Measurements from ENCODE around the gene DENND1A. TPM values are rescaled to one million over a fixed set of nuclear protein-coding genes. Genes with fewer than 3 reads are reported as not detected.
"Not testable (repeated sequence)": the region's sequence is repeated elsewhere in the genome, so short reads cannot be mapped to it uniquely, and the experiment has no call there.

The DENND1A gene
- total RNA-seq (100 to 1,000 TPM in 1 of 5 donors, 10 to 100 TPM in 4; 20.0 to 109 (median 30.9) TPM), polyA plus RNA-seq (1 to 10 TPM; 4.4 to 8.7 (median 6.6) TPM)
- long read RNA-seq, donor 1: 0 reads
- long read RNA-seq, donor 2, full-length matches to known transcripts: 1 of 1 reads
- long read RNA-seq, donor 2, partial matches to known transcripts: 0 of 1 reads
- long read RNA-seq, donor 2, other reads (novel, unspliced or antisense): 0 of 1 reads
- long read RNA-seq, donor 3: 0 reads
- long read RNA-seq, donor 4: 0 reads
- long read RNA-seq, donor 5, full-length matches to known transcripts: 1 of 11 reads
- long read RNA-seq, donor 5, partial matches to known transcripts: 10 of 11 reads
- long read RNA-seq, donor 5, other reads (novel, unspliced or antisense): 0 of 11 reads
- long read RNA-seq, donor 6, full-length matches to known transcripts: 3 of 3 reads
- long read RNA-seq, donor 6, partial matches to known transcripts: 0 of 3 reads
- long read RNA-seq, donor 6, other reads (novel, unspliced or antisense): 0 of 3 reads
- long read RNA-seq, donor 7, full-length matches to known transcripts: 1 of 1 reads
- long read RNA-seq, donor 7, partial matches to known transcripts: 0 of 1 reads
- long read RNA-seq, donor 7, other reads (novel, unspliced or antisense): 0 of 1 reads
- long read RNA-seq, donor 8: 0 reads
- long read RNA-seq, donor 9: 0 reads
- long read RNA-seq, donor 10: 0 reads

DNA sequence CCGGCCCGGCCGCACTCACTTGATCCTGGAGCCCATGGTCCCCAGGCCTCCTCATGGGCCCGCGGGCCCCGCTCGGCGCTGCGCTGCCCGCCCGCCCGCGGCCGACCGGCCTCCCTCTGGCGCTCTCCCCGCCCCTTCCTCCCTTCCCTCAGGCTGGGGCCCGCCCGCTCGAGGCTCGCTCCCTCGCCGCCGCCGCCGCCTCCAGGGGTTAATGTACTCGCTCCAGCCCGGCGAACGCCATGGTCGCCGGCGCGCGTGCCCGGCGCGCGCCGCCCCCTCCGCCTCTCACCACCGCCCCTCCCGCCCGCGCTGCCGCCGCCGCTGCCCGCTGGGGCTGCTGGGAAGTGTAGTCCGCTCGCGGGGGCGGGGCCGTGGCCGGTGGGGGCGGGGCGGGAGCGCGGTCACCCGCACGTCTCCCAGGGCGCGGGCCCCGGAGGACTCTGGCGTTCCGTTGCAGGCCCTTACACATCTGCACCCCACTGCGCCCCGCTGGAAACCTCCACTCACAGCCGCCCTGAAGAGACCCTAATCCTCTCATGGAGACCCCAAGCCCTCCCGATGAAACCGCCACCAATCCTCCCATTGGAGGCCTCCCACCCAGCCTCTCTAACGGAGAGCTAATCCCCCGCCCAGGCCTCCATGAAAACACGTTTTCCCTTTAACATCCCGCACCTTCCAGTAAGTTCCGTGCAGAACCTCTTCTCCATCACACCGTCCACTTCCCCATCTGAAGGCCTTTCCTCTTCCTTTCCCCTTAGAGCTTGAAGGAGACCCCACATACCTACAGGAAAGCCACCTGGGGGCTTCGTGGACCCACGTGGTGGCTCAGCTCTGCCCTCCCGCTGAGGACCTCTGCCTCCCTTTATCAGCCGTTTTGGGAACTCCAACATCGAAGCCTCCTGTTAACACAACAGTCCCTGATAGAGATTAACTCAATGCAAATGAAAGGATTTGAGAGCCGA is at the start of gene DENND1A:
Gene DENND1A (minus strand): TSS at position 257 of the 962 bp plus-strand sequence. CDS start 221 bp downstream, at position 36.
- 6 to 28% (median 11%) methylated on average over 17 to 83 of the region's 83 CpGs for WGBS, 5 donors
- no peaks in the 10 kb centered on the region for H3K36me3 ChIP-seq
- H3K27ac ChIP-seq: peak within 1 kb of the TSS; percentile 67 to 85 (median 74)
- peak within 1 kb of the TSS; percentile 67 to 81 (median 72) for H3K4me3 ChIP-seq
- TF ChIP-seq CTCF (IDR thresholded peaks at IDR 0.05): no peak
- TF ChIP-seq POLR2A (IDR thresholded peaks at IDR 0.05): no peak
- no peak for TF ChIP-seq EP300 (IDR thresholded peaks at IDR 0.05)
- peak; percentile 12 to 69 (median 61) for TF ChIP-seq POLR2AphosphoS5 (IDR thresholded peaks at IDR 0.05)
- H3K9me3 ChIP-seq: no peaks in the 10 kb centered on the region
- DNase-seq: peak; percentile 94 to 97
- intact Hi-C loops (cut with DNase I; ENCODE audit: low total_unique reads): no loop called here
- no peaks in the 10 kb centered on the region for H3K27me3 ChIP-seq
- H3K4me1 ChIP-seq: peaks cover 15 to 55% (median 33%) of the 10 kb centered on the region in 4 donors

DNA sequence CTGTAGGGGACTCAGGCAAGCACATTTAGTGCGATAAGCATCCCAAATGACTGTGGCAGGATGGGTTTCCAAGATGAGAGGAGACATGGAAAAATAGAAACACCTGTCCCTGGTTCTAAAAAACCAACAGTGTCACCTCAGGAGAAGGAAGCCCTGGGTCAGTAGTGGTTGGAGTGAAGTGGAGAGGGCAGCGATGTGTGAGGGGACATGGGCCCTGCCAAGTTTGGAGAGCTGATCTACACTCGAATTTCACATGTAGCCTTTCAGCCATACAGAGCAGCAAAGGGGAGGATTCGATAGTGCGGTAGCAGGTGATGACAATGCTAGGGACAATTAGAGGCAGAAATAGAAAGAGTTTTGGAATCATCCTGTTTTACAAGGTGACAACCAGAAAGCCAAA is 49.1 kb upstream of the DENND1A start:
- Histone ChIP-seq H3K27ac (no peak overlapping the region), H3K36me3 (no peaks in the 10 kb centered on the region), H3K27me3 (peaks cover 0 to 45% (median 11%) of the 10 kb centered on the region in 3 donors), H3K9me3 (no peaks in the 10 kb centered on the region), H3K4me3 (no peak overlapping the region), H3K4me1 (no peaks in the 10 kb centered on the region)
- DNase-seq: no peak
- TF ChIP-seq POLR2A (IDR thresholded peaks at IDR 0.05) (no peak), CTCF (IDR thresholded peaks at IDR 0.05) (no peak), POLR2AphosphoS5 (IDR thresholded peaks at IDR 0.05) (no peak), EP300 (IDR thresholded peaks at IDR 0.05) (no peak)
- intact Hi-C loops (cut with DNase I; ENCODE audit: low total_unique reads): no loop called here
- WGBS, 5 donors: 85 to 91% (median 86%) methylated on average over 4 to 5 of the region's 5 CpGs

DNA sequence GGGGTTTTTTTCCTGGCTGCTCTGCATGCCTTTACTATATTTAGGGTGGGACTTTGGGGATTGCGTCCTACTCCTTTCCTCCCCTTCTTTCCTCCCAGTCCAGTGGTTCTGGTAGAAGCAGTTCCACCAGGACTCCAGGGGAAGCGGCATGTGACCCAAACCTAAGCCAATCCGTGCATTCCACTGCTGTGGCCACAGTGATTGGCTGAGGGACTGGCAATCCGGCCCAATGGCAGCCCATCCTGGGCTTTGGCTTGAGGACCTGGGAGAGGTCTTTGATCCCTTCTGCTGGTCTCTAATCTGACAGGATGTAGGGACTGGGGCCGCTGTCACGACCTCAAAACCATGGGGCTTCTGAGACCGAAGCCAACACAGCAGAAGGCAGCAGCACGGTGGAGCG is 46.7 kb upstream of the DENND1A start:
- DNase-seq; H3K4me3 ChIP-seq; intact Hi-C loops (cut with DNase I; ENCODE audit: low total_unique reads); H3K4me1 ChIP-seq; H3K27ac ChIP-seq; H3K9me3 ChIP-seq; H3K36me3 ChIP-seq: not testable (repeated sequence)
- H3K27me3 ChIP-seq: peaks cover 0 to 34% (median 11%) of the 10 kb centered on the region in 3 donors
- 64% methylated on average over 2 of the region's 9 CpGs; no CpG with 5 or more reads in 4 of the 5 donors for WGBS, 5 donors

GRCh38 chr9:123975871-123976270 is 45.9 kb upstream of the DENND1A start:
- Histone ChIP-seq H3K9me3 (no peaks in the 10 kb centered on the region), H3K4me3 (no peak overlapping the region), H3K27ac (no peak overlapping the region), H3K36me3 (no peaks in the 10 kb centered on the region), H3K27me3 (peaks cover 0 to 37% (median 17%) of the 10 kb centered on the region in 3 donors), H3K4me1 (no peaks in the 10 kb centered on the region)
- intact Hi-C loops (cut with DNase I; ENCODE audit: low total_unique reads): no loop called here
- TF ChIP-seq POLR2A (IDR thresholded peaks at IDR 0.05) (no peak), EP300 (IDR thresholded peaks at IDR 0.05) (no peak), POLR2AphosphoS5 (IDR thresholded peaks at IDR 0.05) (no peak), CTCF (IDR thresholded peaks at IDR 0.05) (no peak)
- DNase-seq: no peak
- 53 to 79% (median 71%) methylated on average over 3 of the region's 3 CpGs for WGBS, 5 donors
